ENCODE results near the gene DNMT3B. TPM values are rescaled to one million over a fixed set of nuclear protein-coding genes. Genes with fewer than 3 reads are reported as not detected.

The DNMT3B gene
- total RNA-seq, 4 donors from 2014 or later, result 2.2 to 2.7 (median 2.3) TPM

DNA sequence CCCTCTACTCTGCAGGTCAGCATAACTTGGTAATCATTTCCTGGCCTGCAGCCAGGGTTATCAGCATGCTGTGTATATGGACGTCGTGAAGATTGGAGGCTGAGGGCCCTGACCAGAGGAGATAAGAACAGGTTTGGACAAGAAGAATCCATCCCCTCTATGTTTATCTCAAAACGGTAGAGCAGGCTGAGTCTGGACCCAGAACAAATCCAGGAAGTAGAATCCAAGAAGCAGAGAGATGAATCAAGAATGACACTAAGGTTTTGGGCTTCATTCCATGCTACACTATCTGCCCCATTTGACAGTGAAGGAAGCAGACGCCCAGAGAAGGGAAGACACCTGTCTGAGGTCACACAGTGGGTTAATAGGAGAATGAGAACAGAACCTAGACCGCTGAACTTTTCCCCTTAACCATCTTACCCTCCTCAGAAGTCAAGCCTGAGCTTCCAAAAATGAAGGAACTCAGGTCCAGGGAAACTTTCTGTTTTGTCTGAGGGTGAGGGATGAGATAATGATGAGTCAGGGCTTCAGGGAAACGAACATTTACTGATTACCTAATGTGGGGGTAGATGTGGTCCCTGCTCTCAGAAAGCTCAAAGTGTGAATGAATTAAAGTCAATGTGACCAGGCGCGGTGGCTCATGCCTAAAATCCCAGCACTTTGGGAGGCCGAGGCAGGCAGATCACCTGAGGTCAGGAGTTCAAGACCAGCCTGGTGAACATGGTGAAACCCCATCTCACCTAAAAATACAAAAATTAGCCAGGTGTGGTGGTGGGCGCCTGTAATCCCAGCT is 9.5 kb upstream of the DNMT3B start:
- Histone ChIP-seq H3K9me3 (no peaks in the 10 kb centered on the region), H3K4me3 (replicated peaks in 1 of 3) (no peak overlapping the region), H3K36me3 (no peaks in the 10 kb centered on the region), H3K27ac (no peak overlapping the region), H3K27me3 (no peaks in the 10 kb centered on the region), H3K4me1 (no peaks in the 10 kb centered on the region)
- no peak for DNase-seq
- intact Hi-C loops (cut with DNase I), result no loop called here
- TF ChIP-seq, protein P1, sequence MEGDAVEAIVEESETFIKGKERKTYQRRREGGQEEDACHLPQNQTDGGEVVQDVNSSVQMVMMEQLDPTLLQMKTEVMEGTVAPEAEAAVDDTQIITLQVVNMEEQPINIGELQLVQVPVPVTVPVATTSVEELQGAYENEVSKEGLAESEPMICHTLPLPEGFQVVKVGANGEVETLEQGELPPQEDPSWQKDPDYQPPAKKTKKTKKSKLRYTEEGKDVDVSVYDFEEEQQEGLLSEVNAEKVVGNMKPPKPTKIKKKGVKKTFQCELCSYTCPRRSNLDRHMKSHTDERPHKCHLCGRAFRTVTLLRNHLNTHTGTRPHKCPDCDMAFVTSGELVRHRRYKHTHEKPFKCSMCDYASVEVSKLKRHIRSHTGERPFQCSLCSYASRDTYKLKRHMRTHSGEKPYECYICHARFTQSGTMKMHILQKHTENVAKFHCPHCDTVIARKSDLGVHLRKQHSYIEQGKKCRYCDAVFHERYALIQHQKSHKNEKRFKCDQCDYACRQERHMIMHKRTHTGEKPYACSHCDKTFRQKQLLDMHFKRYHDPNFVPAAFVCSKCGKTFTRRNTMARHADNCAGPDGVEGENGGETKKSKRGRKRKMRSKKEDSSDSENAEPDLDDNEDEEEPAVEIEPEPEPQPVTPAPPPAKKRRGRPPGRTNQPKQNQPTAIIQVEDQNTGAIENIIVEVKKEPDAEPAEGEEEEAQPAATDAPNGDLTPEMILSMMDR (IDR thresholded peaks at IDR 0.05), result no peak
- no peak for TF ChIP-seq POLR2A (IDR thresholded peaks at IDR 0.05)
- WGBS, 2 donors, result 76% methylated on average over 10 of the region's 10 CpGs

DNA sequence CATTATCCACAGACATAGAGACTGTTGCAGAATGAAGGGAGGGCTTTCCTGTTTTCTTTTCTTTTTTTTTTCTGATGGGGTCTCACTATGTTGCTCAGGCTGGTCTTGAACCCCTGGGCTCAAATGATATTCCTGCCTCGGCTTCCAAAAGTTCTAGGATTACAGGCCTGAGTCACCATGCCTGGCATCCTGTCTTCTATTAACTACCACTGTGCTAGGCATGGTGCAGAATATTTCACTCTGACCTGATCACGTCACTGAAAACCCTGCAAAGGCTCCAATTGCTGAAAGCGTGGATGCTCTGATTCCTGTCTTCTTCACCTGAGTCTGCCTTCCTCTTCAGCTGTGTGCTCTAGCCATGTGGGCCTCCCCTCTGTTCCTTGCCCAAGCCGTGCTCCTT is 8.5 kb upstream of the DNMT3B start:
- no peaks in the 10 kb centered on the region for H3K4me1 ChIP-seq
- H3K4me3 ChIP-seq (replicated peaks in 1 of 3), result no peak overlapping the region
- WGBS, 2 donors, result 88 to 89% methylated on average over 4 of the region's 4 CpGs
- H3K27ac ChIP-seq, result no peak overlapping the region
- no peaks in the 10 kb centered on the region for H3K9me3 ChIP-seq
- no peaks in the 10 kb centered on the region for H3K36me3 ChIP-seq
- DNase-seq, result no peak
- intact Hi-C loops (cut with DNase I), result no loop called here
- TF ChIP-seq POLR2A (IDR thresholded peaks at IDR 0.05), result no peak
- TF ChIP-seq, protein P1 (IDR thresholded peaks at IDR 0.05), result no peak
- H3K27me3 ChIP-seq, result no peaks in the 10 kb centered on the region

DNA sequence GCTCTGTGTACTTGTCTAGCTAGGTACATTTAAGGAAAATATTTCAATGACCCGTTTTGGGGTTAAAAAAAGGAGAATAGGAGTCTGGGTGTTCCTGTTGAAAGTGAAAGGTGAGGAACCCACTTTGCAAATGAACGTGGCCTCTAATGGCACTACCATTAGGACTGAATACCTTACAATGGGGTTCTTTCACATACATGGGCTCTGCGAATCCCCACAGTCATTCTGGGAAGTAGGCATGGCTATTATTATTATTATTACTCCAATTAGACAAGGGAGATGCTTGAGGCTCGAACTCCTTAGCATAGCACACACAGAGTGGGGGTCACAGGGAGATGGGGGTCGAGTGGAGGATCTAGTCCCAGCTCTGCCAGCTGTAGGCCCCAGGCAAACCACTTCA is 6.0 kb upstream of the DNMT3B start:
- intact Hi-C loops (cut with DNase I), result no loop called here
- no peaks in the 10 kb centered on the region for H3K4me1 ChIP-seq
- WGBS, 2 donors, result 72 to 74% methylated on average over 5 of the region's 5 CpGs

DNA sequence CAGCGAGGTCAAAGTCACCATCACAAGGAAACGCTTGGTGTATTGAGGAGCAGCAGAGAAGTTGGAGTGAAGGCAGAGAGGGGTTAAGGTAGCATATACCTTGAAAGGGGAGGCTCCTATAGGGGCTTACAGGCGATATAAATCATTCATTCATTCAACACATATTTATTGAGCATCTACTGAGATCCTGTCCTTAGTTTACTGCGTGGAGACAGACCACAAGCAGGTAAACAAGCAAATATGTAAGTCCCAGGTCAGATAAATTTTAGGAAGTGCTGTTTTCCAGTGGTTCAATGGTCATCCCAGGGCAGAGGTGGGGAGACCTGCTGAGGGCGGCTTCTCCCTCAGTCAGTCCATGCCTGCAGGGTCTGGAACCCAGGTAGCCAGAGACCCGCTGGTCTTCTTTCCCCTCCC is 761 bp upstream of the DNMT3B start:
- H3K27ac ChIP-seq, result no peak overlapping the region
- 49 to 62% methylated on average over 5 to 6 of the region's 6 CpGs for WGBS, 2 donors
- no peaks in the 10 kb centered on the region for H3K36me3 ChIP-seq
- H3K27me3 ChIP-seq, result no peaks in the 10 kb centered on the region
- H3K4me1 ChIP-seq, result peaks cover 14 to 16% of the 10 kb centered on the region in 2 donors
- intact Hi-C loops (cut with DNase I), result no loop called here
- H3K4me3 ChIP-seq (replicated peaks in 1 of 3), result peak overlapping the region in 1 of 3 donors; percentile 76
- no peak for DNase-seq
- H3K9me3 ChIP-seq, result no peaks in the 10 kb centered on the region
- TF ChIP-seq, protein P1 (IDR thresholded peaks at IDR 0.05), result no peak
- no peak for TF ChIP-seq POLR2A (IDR thresholded peaks at IDR 0.05)

More for the DNA sequence above, 6.0 kb upstream of the DNMT3B start:
- no peaks in the 10 kb centered on the region for H3K27me3 ChIP-seq
- no peaks in the 10 kb centered on the region for H3K36me3 ChIP-seq
- no peaks in the 10 kb centered on the region for H3K9me3 ChIP-seq
- H3K27ac ChIP-seq, result no peak overlapping the region
- TF ChIP-seq, protein P1 (IDR thresholded peaks at IDR 0.05), result no peak
- TF ChIP-seq POLR2A (IDR thresholded peaks at IDR 0.05), result no peak
- H3K4me3 ChIP-seq (replicated peaks in 1 of 3), result no peak overlapping the region
- no peak for DNase-seq

DNA sequence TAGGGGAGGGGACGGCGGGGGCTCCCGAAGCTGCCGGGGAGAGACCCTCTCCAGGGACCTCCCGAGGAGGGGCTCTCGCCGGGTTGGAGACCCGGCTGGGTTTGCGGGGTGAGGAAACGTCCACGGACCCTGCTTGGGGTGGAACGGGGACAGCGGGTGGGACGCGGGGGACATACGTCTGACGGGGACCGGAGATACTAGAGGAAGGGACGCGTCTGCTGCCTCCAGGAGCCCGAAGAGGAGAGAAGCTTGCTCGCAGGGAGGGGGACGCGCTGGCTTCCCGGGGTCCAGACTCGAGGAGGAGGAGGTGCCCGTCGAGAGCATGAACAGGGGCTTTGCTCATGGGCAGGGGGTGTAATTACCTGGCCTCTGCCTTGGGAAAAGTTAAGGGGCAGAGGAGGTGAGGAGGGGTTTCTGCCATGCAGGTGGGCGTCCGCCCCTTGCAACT is 593 bp downstream of the DNMT3B start:
- no peak for TF ChIP-seq POLR2A (IDR thresholded peaks at IDR 0.05)
- TF ChIP-seq, protein P1 (IDR thresholded peaks at IDR 0.05), result no peak
- peak overlapping the region; percentile 67 to 89 (median 76) for H3K4me3 ChIP-seq (replicated peaks in 1 of 3)
- peak in 1 of 2 donors; percentile 18 for DNase-seq
- no peaks in the 10 kb centered on the region for H3K27me3 ChIP-seq
- intact Hi-C loops (cut with DNase I), result no loop called here
- H3K4me1 ChIP-seq, result peaks cover 16 to 20% of the 10 kb centered on the region in 2 donors
- H3K36me3 ChIP-seq, result no peaks in the 10 kb centered on the region
- peak overlapping the region in 2 of 3 donors; percentile 37 to 41 for H3K27ac ChIP-seq
- 0 to 1% methylated on average over 25 to 30 of the region's 30 CpGs for WGBS, 2 donors
- H3K9me3 ChIP-seq, result no peaks in the 10 kb centered on the region

All from thyroid gland (tissue), 4 donors.